Panc1 (cell line): ENCODE measurements around the gene RANBP17.
A peak's percentile ranks its signal among the peaks of the same experiment; 100 is the strongest.

Source experiments
- CTCF ChIP-seq: fragments of 450-650 bp; IDR thresholded peaks from 2 replicates; pipeline ENCODE4 v1.5.1; 2017; ENCODE audit warnings: mild to moderate bottlenecking
- POLR2AphosphoS5 ChIP-seq: IDR thresholded peaks from 2 replicates; pipeline ENCODE4 v1.6.1; 2012; ENCODE audit warnings: mild to moderate bottlenecking, low read depth, low read length, moderate library complexity
- REST ChIP-seq, 2 experiments: IDR thresholded peaks; 2 replicates each; pipeline ENCODE4 v1.6.1; 2011 to 2012; ENCODE audit warnings: low read depth in 2 of 2, control low read depth in 1 of 2, low read length in 1 of 2, mild to moderate bottlenecking in 1 of 2, moderate library complexity in 1 of 2; ENCODE audit not compliant: insufficient read depth in 1 of 2
- TCF7L2 ChIP-seq: IDR thresholded peaks from 2 replicates; pipeline ENCODE4 v1.6.1; 2011; ENCODE audit warnings: mild to moderate bottlenecking, low read depth, low read length, inconsistent platforms

GRCh38 chr5:171152382-171152781, 290.6 kb downstream of the RANBP17 start:
- TF ChIP-seq REST (IDR thresholded peaks at IDR 0.05; ENCODE audit: insufficient read depth in 1 of 2, low read depth in 2 of 2, low read length in 1 of 2): no peak
- peak; percentile 45 for TF ChIP-seq CTCF
- no peak for TF ChIP-seq POLR2AphosphoS5
- TF ChIP-seq TCF7L2: no peak
